IgD-negative memory B cell (primary cell): ENCODE results near the gene TBC1D9. TPM values are rescaled to one million over a fixed set of nuclear protein-coding genes. Genes with fewer than 3 reads are reported as not detected.

Source experiments
- H3K27ac Mint-ChIP-seq, 3 donors: one replicate each; pipeline ENCODE4 v1.8.0; 2020 to 2022; ENCODE audit warnings: mild to moderate bottlenecking in 3 of 3, mixed read lengths in 3 of 3, moderate library complexity in 1 of 3
- H3K27me3 Mint-ChIP-seq: one replicate; pipeline ENCODE4 v1.8.0; 2021; ENCODE audit warnings: mixed read lengths
- H3K36me3 Mint-ChIP-seq: one replicate; pipeline ENCODE4 v1.8.0; 2020; ENCODE audit warnings: mild to moderate bottlenecking, mixed read lengths
- H3K4me1 Mint-ChIP-seq, 3 donors: one replicate each; pipeline ENCODE4 v1.8.0; 2020 to 2022; ENCODE audit warnings: mixed read lengths in 3 of 3, mild to moderate bottlenecking in 1 of 3
- H3K4me3 Mint-ChIP-seq, 4 donors: one replicate each; pipeline ENCODE4 v1.8.0; 2020 to 2022; ENCODE audit warnings: mild to moderate bottlenecking in 4 of 4, mixed read lengths in 4 of 4, moderate library complexity in 3 of 4
- H3K9me3 Mint-ChIP-seq, 3 donors: one replicate each; pipeline ENCODE4 v1.8.0; 2020 to 2021; ENCODE audit warnings: mixed read lengths in 3 of 3, mild to moderate bottlenecking in 1 of 3
- polyA plus RNA-seq: library from polyadenylated mRNA; unstranded; fragments of 300-500 nt; fragmentation: Illumina TruSeq; gene quantifications from one replicate; pipeline ENCODE4 v1.2.3, GENCODE V29; 2021

Gene TBC1D9
- polyA plus RNA-seq, 1 donor from 2014 or later, result 59.4 TPM

- peaks cover 60 to 78% (median 60%) of the 10 kb centered on the region in 3 donors for H3K4me1 Mint-ChIP-seq
- H3K27me3 Mint-ChIP-seq, result no peaks in the 10 kb centered on the region
- peaks cover 9% of the 10 kb centered on the region for H3K36me3 Mint-ChIP-seq
- peak overlapping the region; percentile 81 to 94 (median 90) for H3K4me3 Mint-ChIP-seq
- peak overlapping the region; percentile 89 to 100 (median 99) for H3K27ac Mint-ChIP-seq
- peaks cover 0 to 7% (median 2%) of the 10 kb centered on the region in 3 donors for H3K9me3 Mint-ChIP-seq
These were observed 12.8 kb downstream of the TBC1D9 start for GRCh38 chr4:140743194-140743931.

- Mint-ChIP-seq H3K27ac (peak overlapping the region; percentile 89 to 100 (median 99)), H3K4me1 (peaks cover 59 to 79% (median 60%) of the 10 kb centered on the region in 3 donors), H3K27me3 (no peaks in the 10 kb centered on the region), H3K9me3 (peaks cover 0 to 2% (median 0%) of the 10 kb centered on the region in 3 donors), H3K36me3 (peaks cover 5% of the 10 kb centered on the region), H3K4me3 (peak overlapping the region; percentile 81 to 94 (median 90))
These were observed 13.4 kb downstream of the TBC1D9 start for GRCh38 chr4:140742838-140743193.

- Mint-ChIP-seq H3K27me3 (no peaks in the 10 kb centered on the region), H3K4me1 (peaks cover 68 to 88% (median 71%) of the 10 kb centered on the region in 3 donors), H3K36me3 (peaks cover 3% of the 10 kb centered on the region), H3K4me3 (peak overlapping the region in 3 of 4 donors; percentile 81 to 94 (median 93)), H3K9me3 (no peaks in the 10 kb centered on the region), H3K27ac (peak overlapping the region; percentile 89 to 100 (median 99))
These were observed 15.1 kb downstream of the TBC1D9 start for GRCh38 chr4:140740906-140741670.

GRCh38 chr4:140740422-140740821 is 15.8 kb downstream of the TBC1D9 start:
- H3K36me3 Mint-ChIP-seq, result peaks cover 7% of the 10 kb centered on the region
- peaks cover 66 to 87% (median 72%) of the 10 kb centered on the region in 3 donors for H3K4me1 Mint-ChIP-seq
- no peaks in the 10 kb centered on the region for H3K27me3 Mint-ChIP-seq
- no peaks in the 10 kb centered on the region for H3K9me3 Mint-ChIP-seq
- H3K27ac Mint-ChIP-seq, result peak overlapping the region; percentile 89 to 100 (median 99)
- peak overlapping the region in 3 of 4 donors; percentile 67 to 93 (median 81) for H3K4me3 Mint-ChIP-seq

- Mint-ChIP-seq H3K27me3 (no peaks in the 10 kb centered on the region), H3K4me1 (peaks cover 62 to 86% (median 67%) of the 10 kb centered on the region in 3 donors), H3K36me3 (peaks cover 7% of the 10 kb centered on the region), H3K4me3 (peak overlapping the region in 1 of 4 donors; percentile 19), H3K27ac (peak overlapping the region; percentile 87 to 99 (median 89)), H3K9me3 (no peaks in the 10 kb centered on the region)
These were observed 16.2 kb downstream of the TBC1D9 start for GRCh38 chr4:140739971-140740370.

GRCh38 chr4:140738139-140738538 is 18.0 kb downstream of the TBC1D9 start:
- Mint-ChIP-seq H3K4me1 (peaks cover 53 to 80% (median 62%) of the 10 kb centered on the region in 3 donors), H3K36me3 (peaks cover 8% of the 10 kb centered on the region), H3K27me3 (no peaks in the 10 kb centered on the region), H3K4me3 (peak overlapping the region in 2 of 4 donors; percentile 60 to 80), H3K27ac (peak overlapping the region in 1 of 3 donors; percentile 19), H3K9me3 (no peaks in the 10 kb centered on the region)

GRCh38 chr4:140736669-140737343 is 19.4 kb downstream of the TBC1D9 start:
- Mint-ChIP-seq H3K27me3 (no peaks in the 10 kb centered on the region), H3K4me1 (peaks cover 51 to 76% (median 58%) of the 10 kb centered on the region in 3 donors), H3K36me3 (peaks cover 11% of the 10 kb centered on the region), H3K9me3 (no peaks in the 10 kb centered on the region), H3K27ac (peak overlapping the region in 2 of 3 donors; percentile 39 to 81), H3K4me3 (peak overlapping the region in 3 of 4 donors; percentile 3 to 85 (median 58))

GRCh38 chr4:140735779-140736391 is 20.3 kb downstream of the TBC1D9 start:
- H3K9me3 Mint-ChIP-seq, result no peaks in the 10 kb centered on the region
- H3K4me1 Mint-ChIP-seq, result peaks cover 48 to 71% (median 59%) of the 10 kb centered on the region in 3 donors
- H3K27ac Mint-ChIP-seq, result peak overlapping the region in 1 of 3 donors; percentile 81
- H3K27me3 Mint-ChIP-seq, result no peaks in the 10 kb centered on the region
- peak overlapping the region in 1 of 4 donors; percentile 49 for H3K4me3 Mint-ChIP-seq
- H3K36me3 Mint-ChIP-seq, result peaks cover 9% of the 10 kb centered on the region

- H3K9me3 Mint-ChIP-seq, result no peaks in the 10 kb centered on the region
- H3K36me3 Mint-ChIP-seq, result peaks cover 9% of the 10 kb centered on the region
- H3K4me3 Mint-ChIP-seq, result peak overlapping the region in 2 of 4 donors; percentile 17 to 51
- no peak overlapping the region for H3K27ac Mint-ChIP-seq
- peaks cover 43 to 68% (median 59%) of the 10 kb centered on the region in 3 donors for H3K4me1 Mint-ChIP-seq
- no peaks in the 10 kb centered on the region for H3K27me3 Mint-ChIP-seq
These were observed 20.9 kb downstream of the TBC1D9 start for GRCh38 chr4:140735317-140735716.

GRCh38 chr4:140732780-140733179 is 23.4 kb downstream of the TBC1D9 start:
- Mint-ChIP-seq H3K4me3 (peak overlapping the region in 1 of 4 donors; percentile 3), H3K9me3 (no peaks in the 10 kb centered on the region), H3K27ac (peak overlapping the region in 1 of 3 donors; percentile 46), H3K36me3 (peaks cover 11% of the 10 kb centered on the region), H3K27me3 (no peaks in the 10 kb centered on the region), H3K4me1 (peaks cover 51 to 66% (median 61%) of the 10 kb centered on the region in 3 donors)

GRCh38 chr4:140729344-140730049 is 26.7 kb downstream of the TBC1D9 start:
- Mint-ChIP-seq H3K9me3 (peaks cover 0 to 2% (median 0%) of the 10 kb centered on the region in 3 donors), H3K4me3 (peak overlapping the region in 3 of 4 donors; percentile 40 to 85 (median 63)), H3K27ac (peak overlapping the region; percentile 25 to 75 (median 68)), H3K27me3 (peaks cover 2% of the 10 kb centered on the region), H3K4me1 (peaks cover 51 to 68% (median 59%) of the 10 kb centered on the region in 3 donors), H3K36me3 (peaks cover 22% of the 10 kb centered on the region)

- Mint-ChIP-seq H3K4me1 (peaks cover 46 to 63% (median 60%) of the 10 kb centered on the region in 3 donors), H3K9me3 (peaks cover 0 to 2% (median 0%) of the 10 kb centered on the region in 3 donors), H3K27me3 (peaks cover 2% of the 10 kb centered on the region), H3K4me3 (peak overlapping the region in 2 of 4 donors; percentile 55 to 88), H3K36me3 (peaks cover 21% of the 10 kb centered on the region), H3K27ac (peak overlapping the region; percentile 10 to 91 (median 75))
These were observed 29.2 kb downstream of the TBC1D9 start for GRCh38 chr4:140726776-140727500.

- Mint-ChIP-seq H3K4me1 (peaks cover 55 to 69% (median 62%) of the 10 kb centered on the region in 3 donors), H3K9me3 (peaks cover 0 to 2% (median 0%) of the 10 kb centered on the region in 3 donors), H3K36me3 (peaks cover 22% of the 10 kb centered on the region), H3K27me3 (peaks cover 2% of the 10 kb centered on the region), H3K27ac (peak overlapping the region in 2 of 3 donors; percentile 59 to 89), H3K4me3 (peak overlapping the region in 1 of 4 donors; percentile 49)
These were observed 30.6 kb downstream of the TBC1D9 start for GRCh38 chr4:140725556-140725955.
